A549 (cell line): ENCODE data around the gene TTC16. TPM values are rescaled to one million over a fixed set of nuclear protein-coding genes. Genes with fewer than 3 reads are reported as not detected.

Source experiments
- ATAC-seq, 2 experiments: fragments of 200-7000 bp in 1 of 2; fragments of >200 bp in 1 of 2; cut with Nextera tagmentation in 1 of 2; cut with Tn5 transposase in 1 of 2; 3 replicates each; pipeline versions ENCODE4 v1.8.0 to v1.9.1; 2018 to 2020; ENCODE audit warnings: mild to moderate bottlenecking in 1 of 2, moderate library complexity in 1 of 2
- CTCF ChIA-PET: fragments of 300-600 bp; sonication (Branson Sonifier 250); formaldehyde crosslinking; extraction: SDS; loops from one replicate; lab custom pipeline; 2021; ENCODE audit warnings: antibody characterized with exemption, inconsistent platforms; lab: Yijun Ruan, JAX
- POLR2A ChIA-PET: fragments of 350-600 bp; formaldehyde crosslinking; extraction: SDS; loops from one replicate; lab custom pipeline; 2021; ENCODE audit warnings: antibody characterized with exemption, inconsistent platforms; lab: Yijun Ruan, JAX
- DNase-seq, 2 experiments: peaks; one replicate each; pipeline versions ENCODE4 v3.0.0 to v3.0.0-alpha.2; 2011 to 2016; ENCODE audit warnings: low read depth in 1 of 2, low spot score in 1 of 2
- FAIRE-seq: peaks from 2 replicates; lab custom pipeline; 2011; peaks lifted over from hg19 to GRCh38; lab: Jason Lieb, UNC
- H3K27ac ChIP-seq, 2 experiments: fragments of >200 bp; sonication (Bioruptor Twin); formaldehyde crosslinking; 3 replicates each; pipeline ENCODE4 v1.5.1; 2016 to 2017
- H3K4me1 ChIP-seq: fragments of >200 bp; sonication (Bioruptor Twin); formaldehyde crosslinking; 3 replicates; pipeline ENCODE4 v1.6.1; 2016
- H3K4me2 ChIP-seq: fragments of >200 bp; sonication (Bioruptor Twin); formaldehyde crosslinking; 3 replicates; pipeline ENCODE4 v1.6.1; 2016
- H3K4me3 ChIP-seq: fragments of >200 bp; sonication (Bioruptor Twin); formaldehyde crosslinking; 3 replicates; pipeline ENCODE4 v1.5.1; 2016
- H3K9me3 ChIP-seq: fragments of >200 bp; sonication (Bioruptor Twin); formaldehyde crosslinking; 3 replicates; pipeline ENCODE4 v1.6.1; 2016
- BHLHE40 ChIP-seq: IDR thresholded peaks from 2 replicates; pipeline ENCODE4 v1.6.1; 2012; ENCODE audit warnings: low read depth, low read length, inconsistent platforms
- CBX2 ChIP-seq: fragments of 200-600 bp; sonication (generic); IDR thresholded peaks from 2 replicates; pipeline ENCODE4 v1.6.1; 2016; ENCODE audit warnings: low read depth, mild to moderate bottlenecking, borderline replicate concordance
- CHD2 ChIP-seq: fragments of 150-350 bp; IDR thresholded peaks from 2 replicates; pipeline ENCODE4 v1.6.1; 2014; ENCODE audit warnings: low read length; ENCODE audit not compliant: partially characterized antibody
- CHD4 ChIP-seq: fragments of 200-600 bp; sonication (generic); IDR thresholded peaks from 2 replicates; pipeline ENCODE4 v1.6.1; 2016; ENCODE audit warnings: antibody characterized with exemption, mild to moderate bottlenecking, borderline replicate concordance
- EHMT2 ChIP-seq: fragments of 200-600 bp; sonication (generic); IDR thresholded peaks from 2 replicates; pipeline ENCODE4 v1.6.1; 2016; ENCODE audit warnings: antibody characterized with exemption, low read depth, mild to moderate bottlenecking, moderate library complexity
- ESRRA ChIP-seq: fragments of 150-350 bp; IDR thresholded peaks from 2 replicates; pipeline ENCODE4 v1.6.1; 2014; ENCODE audit warnings: mild to moderate bottlenecking, low read length, borderline replicate concordance
- FOXS1 ChIP-seq: fragments of 250-450 bp; sonication (Bioruptor Pico); IDR thresholded peaks from 2 replicates; pipeline ENCODE4 v1.5.0; 2020; ENCODE audit warnings: mild to moderate bottlenecking, moderate library complexity
- GATA3 ChIP-seq: IDR thresholded peaks from 2 replicates; pipeline ENCODE4 v1.6.1; 2012; ENCODE audit warnings: borderline replicate concordance
- HOXA7 ChIP-seq: fragments of 250-450 bp; sonication (Bioruptor Pico); IDR thresholded peaks from 2 replicates; pipeline ENCODE4 v1.5.0; 2020; ENCODE audit warnings: mild to moderate bottlenecking, moderate library complexity
- HOXB5 ChIP-seq: fragments of 250-450 bp; sonication (Bioruptor Pico); IDR thresholded peaks from 2 replicates; pipeline ENCODE4 v1.5.0; 2020; ENCODE audit warnings: mild to moderate bottlenecking, moderate library complexity
- JUN ChIP-seq, 2 experiments: fragments of >200 bp; sonication (Bioruptor Twin); formaldehyde crosslinking; IDR thresholded peaks; 2 replicates in 1 of 2; 3 replicates in 1 of 2; pipeline ENCODE4 v1.6.1; 2016 to 2017
- MAX ChIP-seq: IDR thresholded peaks from 2 replicates; pipeline ENCODE4 v1.6.1; 2012
- MAZ ChIP-seq: fragments of 150-350 bp; IDR thresholded peaks from 2 replicates; pipeline ENCODE4 v1.6.1; 2014; ENCODE audit warnings: antibody characterized with exemption, low read depth, low read length, borderline replicate concordance
- MYC ChIP-seq: IDR thresholded peaks from 2 replicates; pipeline ENCODE4 v1.6.1; 2012; ENCODE audit warnings: mild to moderate bottlenecking, inconsistent platforms, low read length, improper control_type of control experiment, borderline replicate concordance
- NFE2L2 ChIP-seq: fragments of 150-350 bp; conservative IDR thresholded peaks from 2 replicates; pipeline ENCODE4 v1.6.1; 2014; ENCODE audit warnings: low read length
- POLR2AphosphoS2 ChIP-seq: conservative IDR thresholded peaks from 2 replicates; pipeline ENCODE4 v1.6.1; 2012; ENCODE audit warnings: low read length, improper control_type of control experiment, inconsistent platforms
- RARB ChIP-seq: fragments of 250-450 bp; sonication (Bioruptor Pico); IDR thresholded peaks from 2 replicates; pipeline ENCODE4 v1.8.0; 2021; ENCODE audit warnings: mild to moderate bottlenecking, moderate library complexity
- RCOR1 ChIP-seq: fragments of 150-350 bp; IDR thresholded peaks from 2 replicates; pipeline ENCODE4 v1.6.1; 2014; ENCODE audit warnings: antibody characterized with exemption, low read length, low read depth
- RFX5 ChIP-seq: fragments of 450-650 bp; IDR thresholded peaks from 2 replicates; pipeline ENCODE4 v1.7.1; 2014; ENCODE audit warnings: antibody characterized with exemption, mild to moderate bottlenecking, moderate library complexity
- SREBF2 ChIP-seq: fragments of 450-650 bp; IDR thresholded peaks from 2 replicates; pipeline ENCODE4 v1.6.1; 2014; ENCODE audit warnings: mild to moderate bottlenecking, moderate library complexity
- ZC3H11A ChIP-seq: fragments of 450-650 bp; IDR thresholded peaks from 2 replicates; pipeline ENCODE4 v1.6.1; 2014; ENCODE audit warnings: antibody characterized with exemption, mild to moderate bottlenecking
- ZNF302 ChIP-seq: fragments of 250-450 bp; sonication (Bioruptor Pico); IDR thresholded peaks from 2 replicates; pipeline ENCODE4 v1.9.0; 2021; ENCODE audit warnings: inconsistent platforms, mild to moderate bottlenecking, moderate library complexity
- WGBS: methylation state at CpG from one replicate; pipeline ENCODE4 v1.1.6; 2017; ENCODE audit errors: missing lambda C conversion rate; 5-methylcytosine and 5-hydroxymethylcytosine counted together
- polyA plus RNA-seq, 4 experiments: library from polyadenylated mRNA; depleted of rRNA in 3 of 4; stranded (reverse); fragments of >200 nt; fragmentation: RNase III in 1 of 4; extraction: RNeasy Plus Mini Kit Qiagen cat#74134 plus additional on column Dnase treatment in 1 of 4; gene quantifications; 2 replicates in 3 of 4; 3 replicates in 1 of 4; pipeline ENCODE4 v1.2.3, GENCODE V29; 2011 to 2017
- TF ChIP-seq, protein P1 (sequence below): fragments of 250-450 bp; sonication (Bioruptor Pico); IDR thresholded peaks from 2 replicates; pipeline ENCODE4 v1.5.0; 2020; ENCODE audit warnings: low read depth, mild to moderate bottlenecking, moderate library complexity

The TTC16 gene
- polyA plus RNA-seq, 2 of the 4 experiments (the other 2 are of a cell fraction): not detected

DNA sequence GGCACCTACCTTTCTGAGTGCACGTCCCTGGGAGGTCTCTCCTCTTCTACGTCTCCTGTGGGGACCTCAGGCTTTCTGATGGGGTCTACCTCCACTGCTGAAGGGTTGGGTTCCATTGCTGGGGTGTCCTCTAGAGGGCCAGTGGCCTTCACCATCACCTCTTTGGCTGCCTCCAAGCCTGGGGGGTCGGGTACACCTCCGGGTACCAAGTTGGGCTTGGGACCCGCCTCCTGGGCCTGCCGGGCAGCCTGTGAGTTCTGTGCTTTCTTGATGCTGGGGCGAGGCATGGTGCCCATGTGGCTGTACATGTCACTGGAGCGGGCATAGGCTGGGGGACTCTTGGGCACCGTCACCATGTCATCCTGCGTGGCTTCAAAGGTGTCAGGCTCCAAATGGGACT, 58.1 kb downstream of the TTC16 start:
- POLR2A ChIA-PET: no interaction called here
- WGBS: 79% methylated on average over 9 of the region's 10 CpGs
- Histone ChIP-seq H3K4me3 (no peak overlapping the region), H3K9me3 (no peaks in the 10 kb centered on the region), H3K4me2 (no peak overlapping the region), H3K27ac (no peak overlapping the region), H3K4me1 (peaks cover 8% of the 10 kb centered on the region)
- TF ChIP-seq, protein P1, sequence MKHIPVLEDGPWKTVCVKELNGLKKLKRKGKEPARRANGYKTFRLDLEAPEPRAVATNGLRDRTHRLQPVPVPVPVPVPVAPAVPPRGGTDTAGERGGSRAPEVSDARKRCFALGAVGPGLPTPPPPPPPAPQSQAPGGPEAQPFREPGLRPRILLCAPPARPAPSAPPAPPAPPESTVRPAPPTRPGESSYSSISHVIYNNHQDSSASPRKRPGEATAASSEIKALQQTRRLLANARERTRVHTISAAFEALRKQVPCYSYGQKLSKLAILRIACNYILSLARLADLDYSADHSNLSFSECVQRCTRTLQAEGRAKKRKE (CRISPR knock-in tag): no peak
- TF ChIP-seq RFX5: no peak
- no peak for TF ChIP-seq CHD2
- TF ChIP-seq RARB (CRISPR knock-in tag): no peak
- TF ChIP-seq FOXS1 (CRISPR knock-in tag): no peak
- FAIRE-seq (no peak), DNase-seq (no peak), ATAC-seq (no peak)
- CTCF ChIA-PET: interaction anchor here (1.9 to 15.5 kb wide), 3 partner anchors 10 to 96 kb away, joined by 5 to 157 read pairs (median 47); partner anchors contain the start of genes CDK9, SH2D3C and TOR2A

DNA sequence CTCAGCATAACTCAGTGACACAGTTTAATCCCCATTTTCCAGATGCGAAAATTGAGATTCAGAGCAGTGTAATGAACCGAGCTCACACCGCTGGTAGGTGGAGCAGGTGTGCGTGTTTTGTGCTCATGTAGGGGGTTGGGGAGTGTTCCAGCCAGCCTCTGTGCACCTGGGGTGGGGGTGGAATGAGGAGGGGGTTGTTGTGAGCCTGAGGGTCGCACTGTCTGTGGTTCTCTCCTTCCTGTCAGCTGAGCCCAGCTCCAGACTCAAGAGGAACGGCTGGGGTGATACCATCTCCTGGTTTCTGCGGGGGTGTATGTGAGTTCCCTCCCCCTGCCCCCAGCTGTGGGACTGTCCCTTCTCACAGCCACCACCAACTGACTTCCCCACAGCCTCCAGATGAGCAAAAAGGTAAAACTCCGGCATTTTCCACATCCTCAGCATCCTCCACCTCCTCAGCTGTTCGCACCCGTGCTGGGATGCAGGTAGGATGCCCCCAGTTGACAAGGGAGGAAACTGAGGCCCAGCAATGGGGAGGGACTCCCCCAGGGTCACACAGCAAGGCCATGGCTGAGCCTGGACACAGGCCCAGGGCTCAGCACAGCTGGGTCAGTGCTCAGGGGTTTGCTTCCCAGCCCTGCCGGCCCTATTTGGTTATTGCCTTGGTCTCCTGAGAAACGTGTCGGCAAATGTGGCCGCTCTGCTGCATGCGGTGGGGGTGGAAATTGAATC, 60.5 kb downstream of the TTC16 start:
- Histone ChIP-seq H3K9me3 (no peaks in the 10 kb centered on the region), H3K4me2 (no peak overlapping the region), H3K4me3 (no peak overlapping the region), H3K4me1 (peaks cover 9% of the 10 kb centered on the region; the same call in 2 of the 3 replicates), H3K27ac (no peak overlapping the region)
- WGBS: 74% methylated on average over 14 of the region's 15 CpGs
- POLR2A ChIA-PET: no interaction called here
- ATAC-seq (no peak), FAIRE-seq (no peak), DNase-seq (no peak)
- CTCF ChIA-PET: interaction anchor here (2.1 to 15.5 kb wide), 3 partner anchors 7 to 145 kb away, joined by 7 to 157 read pairs (median 47); partner anchors contain the start of genes CDK9, SH2D3C and TOR2A
- no peak for TF ChIP-seq HOXA7 (CRISPR knock-in tag)
- TF ChIP-seq EHMT2: no peak
- TF ChIP-seq ESRRA: no peak
- TF ChIP-seq, protein P1 (CRISPR knock-in tag): no peak
- TF ChIP-seq CBX2: no peak
- no peak for TF ChIP-seq GATA3
- no peak for TF ChIP-seq MAZ
- no peak for TF ChIP-seq BHLHE40

DNA sequence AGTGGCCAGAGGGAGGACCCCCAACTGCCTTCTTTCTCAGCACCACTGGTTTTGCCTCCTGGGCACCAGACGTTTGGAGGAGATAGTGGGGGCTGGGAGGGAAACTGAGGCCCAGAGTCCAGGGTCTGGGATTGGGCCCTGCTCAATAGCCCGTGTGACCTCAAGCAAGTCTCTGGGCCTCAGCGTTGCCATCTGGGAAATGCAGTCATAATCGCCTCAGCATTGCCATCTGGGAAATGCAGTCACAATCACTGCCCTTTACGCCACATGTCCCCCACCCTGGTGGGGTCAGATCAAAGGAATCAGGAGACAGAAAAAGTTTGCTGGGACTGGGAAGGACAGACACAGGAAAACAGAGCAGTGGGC, 61.0 kb downstream of the TTC16 start:
- POLR2A ChIA-PET: no interaction called here
- Histone ChIP-seq H3K4me1 (peaks cover 9% of the 10 kb centered on the region; the same call in 2 of the 3 replicates), H3K27ac (no peak overlapping the region), H3K4me3 (no peak overlapping the region), H3K9me3 (no peaks in the 10 kb centered on the region), H3K4me2 (no peak overlapping the region)
- ATAC-seq: no peak
- WGBS: 55% methylated on average over 5 of the region's 5 CpGs
- CTCF ChIA-PET: interaction anchor here (2.1 to 6.9 kb wide), 2 partner anchors 42 to 144 kb away, joined by 7 to 47 read pairs; partner anchors contain the start of gene TOR2A
- TF ChIP-seq NFE2L2 (no peak), ZNF302 (no peak), SREBF2 (no peak), HOXB5 (CRISPR knock-in tag) (no peak), RCOR1 (no peak), MYC (no peak), RARB (CRISPR knock-in tag) (no peak), CHD4 (no peak), JUN (IDR thresholded peaks at IDR 0.05) (no peak), ZC3H11A (no peak), POLR2AphosphoS2 (no peak), MAX (no peak)
- no peak for DNase-seq
- FAIRE-seq: no peak
